GM23338 (cell line): ENCODE measurements around the gene ITGB2. TPM values are rescaled to one million over a fixed set of nuclear protein-coding genes. Genes with fewer than 3 reads are reported as not detected.

Experiments used
- ATAC-seq: fragments of 200-7000 bp; cut with Tn5 transposase; 3 replicates; pipeline ENCODE4 v1.9.1; 2020
- DNase-seq: peaks from one replicate; pipeline ENCODE4 v3.0.0-alpha.2; 2015; ENCODE audit warnings: low spot score
- H2AFZ ChIP-seq: fragments of 200-600 bp; sonication (generic); 2 replicates; pipeline ENCODE4 v1.8.0; 2016; ENCODE audit warnings: antibody characterized with exemption, mild to moderate bottlenecking, moderate library complexity
- H3F3A ChIP-seq: fragments of 200-600 bp; sonication (generic); replicated peaks from 2 replicates; pipeline ENCODE4 v1.8.0; 2017; ENCODE audit warnings: antibody characterized with exemption, mixed run types, low read depth
- H3K27ac ChIP-seq: fragments of 200-600 bp; sonication (generic); 2 replicates; pipeline ENCODE4 v1.6.1; 2016; ENCODE audit warnings: low read depth
- H3K27me3 ChIP-seq: fragments of 200-600 bp; sonication (generic); 2 replicates; pipeline ENCODE4 v1.8.0; 2016; ENCODE audit warnings: mild to moderate bottlenecking, mixed run types, moderate library complexity; ENCODE audit not compliant: insufficient read depth
- H3K36me3 ChIP-seq: fragments of 200-600 bp; sonication (generic); 2 replicates; pipeline ENCODE4 v1.8.0; 2016; ENCODE audit warnings: mild to moderate bottlenecking; ENCODE audit not compliant: insufficient read depth
- H3K4me1 ChIP-seq: fragments of 200-600 bp; sonication (generic); 2 replicates; pipeline ENCODE4 v1.8.0; 2016; ENCODE audit warnings: mild to moderate bottlenecking, moderate library complexity; ENCODE audit not compliant: insufficient read depth
- H3K4me2 ChIP-seq: fragments of 200-600 bp; sonication (generic); 2 replicates; pipeline ENCODE4 v1.7.1; 2017; ENCODE audit warnings: mixed run types
- H3K4me3 ChIP-seq: fragments of 200-600 bp; sonication (generic); 2 replicates; pipeline ENCODE4 v1.6.1; 2016; ENCODE audit warnings: mixed run types
- H3K79me2 ChIP-seq: fragments of 200-600 bp; sonication (generic); replicated peaks from 2 replicates; pipeline ENCODE4 v1.8.0; 2017; ENCODE audit warnings: mild to moderate bottlenecking; ENCODE audit not compliant: insufficient read depth
- H3K9me2 ChIP-seq: fragments of 200-600 bp; sonication (generic); 2 replicates; pipeline ENCODE4 v1.8.0; 2017; ENCODE audit not compliant: insufficient read depth
- H4K20me1 ChIP-seq: fragments of 200-600 bp; sonication (generic); replicated peaks from 2 replicates; pipeline ENCODE4 v1.8.0; 2017; ENCODE audit warnings: mild to moderate bottlenecking; ENCODE audit not compliant: insufficient read depth
- H3K27ac Mint-ChIP-seq: 2 replicates; pipeline ENCODE4 v1.8.0; 2020; ENCODE audit warnings: inconsistent platforms, mild to moderate bottlenecking, moderate library complexity, mixed read lengths
- H3K27me3 Mint-ChIP-seq: 3 replicates; pipeline ENCODE4 v1.8.0; 2022; ENCODE audit warnings: low read depth, mild to moderate bottlenecking, moderate library complexity, mixed read lengths, inconsistent platforms; ENCODE audit not compliant: insufficient read depth, poor library complexity
- H3K36me3 Mint-ChIP-seq: 3 replicates; pipeline ENCODE4 v1.8.0; 2021; ENCODE audit warnings: low read depth, mild to moderate bottlenecking, inconsistent platforms, moderate library complexity, mixed read lengths
- H3K4me1 Mint-ChIP-seq: 3 replicates; pipeline ENCODE4 v1.8.0; 2020; ENCODE audit warnings: mild to moderate bottlenecking, inconsistent platforms, mixed read lengths
- H3K4me3 Mint-ChIP-seq: 3 replicates; pipeline ENCODE4 v1.8.0; 2021; ENCODE audit warnings: moderate library complexity, mild to moderate bottlenecking, inconsistent platforms, mixed read lengths
- H3K9me3 Mint-ChIP-seq: 3 replicates; pipeline ENCODE4 v1.8.0; 2020; ENCODE audit warnings: moderate library complexity, mild to moderate bottlenecking, inconsistent platforms, mixed read lengths
- CREB1 ChIP-seq: fragments of 250-450 bp; sonication (Bioruptor Pico); IDR thresholded peaks from 2 replicates; pipeline ENCODE4 v1.5.0; 2020; ENCODE audit warnings: low read depth, mild to moderate bottlenecking, moderate library complexity
- EZH2 ChIP-seq: fragments of 200-600 bp; sonication (generic); IDR thresholded peaks from one replicate; pipeline ENCODE4 v1.8.0; 2017; ENCODE audit warnings: antibody characterized with exemption, mild to moderate bottlenecking, low read depth; ENCODE audit not compliant: unreplicated experiment
- NANOG ChIP-seq: IDR thresholded peaks from 2 replicates; pipeline ENCODE4 v1.6.1; 2016; ENCODE audit warnings: antibody characterized with exemption, borderline replicate concordance
- POLR2AphosphoS5 ChIP-seq: IDR thresholded peaks from 2 replicates; pipeline ENCODE4 v1.6.1; 2016; ENCODE audit warnings: antibody characterized with exemption, low read depth
- STAT1 ChIP-seq: IDR thresholded peaks from one replicate; pipeline ENCODE4 v1.6.1; 2016; ENCODE audit warnings: antibody characterized with exemption; ENCODE audit not compliant: unreplicated experiment
- ZNF331 ChIP-seq: fragments of 250-450 bp; sonication (Bioruptor Pico); IDR thresholded peaks from 2 replicates; pipeline ENCODE4 v1.5.0; 2020; ENCODE audit warnings: low read depth, mild to moderate bottlenecking, moderate library complexity
- polyA plus RNA-seq: library from polyadenylated mRNA; unstranded; fragments of >200 nt; fragmentation: Nextera tagmentation; extraction: Ambion mirVana; gene quantifications from 2 replicates; pipeline ENCODE4 v1.2.1, GENCODE V29; 2016
- total RNA-seq: library from RNA; depleted of rRNA; stranded (reverse); fragments of >200 nt; shearing (Covaris generic); gene quantifications from 2 replicates; pipeline ENCODE4 v1.2.3, GENCODE V29; 2014
- TF ChIP-seq, protein P1 (sequence below), 2 experiments: fragments of 200-600 bp in 1 of 2; sonication (generic) in 1 of 2; conservative IDR thresholded peaks; 2 replicates each; pipeline versions ENCODE4 v1.5.1 to v1.6.1; 2016 to 2017; ENCODE audit warnings: antibody characterized with exemption in 2 of 2, low read depth in 2 of 2, mild to moderate bottlenecking in 2 of 2, moderate library complexity in 1 of 2

ITGB2 gene
- total and polyA plus RNA-seq, 2 experiments from 2014 or later, result 0.44 to 0.63 TPM

DNA sequence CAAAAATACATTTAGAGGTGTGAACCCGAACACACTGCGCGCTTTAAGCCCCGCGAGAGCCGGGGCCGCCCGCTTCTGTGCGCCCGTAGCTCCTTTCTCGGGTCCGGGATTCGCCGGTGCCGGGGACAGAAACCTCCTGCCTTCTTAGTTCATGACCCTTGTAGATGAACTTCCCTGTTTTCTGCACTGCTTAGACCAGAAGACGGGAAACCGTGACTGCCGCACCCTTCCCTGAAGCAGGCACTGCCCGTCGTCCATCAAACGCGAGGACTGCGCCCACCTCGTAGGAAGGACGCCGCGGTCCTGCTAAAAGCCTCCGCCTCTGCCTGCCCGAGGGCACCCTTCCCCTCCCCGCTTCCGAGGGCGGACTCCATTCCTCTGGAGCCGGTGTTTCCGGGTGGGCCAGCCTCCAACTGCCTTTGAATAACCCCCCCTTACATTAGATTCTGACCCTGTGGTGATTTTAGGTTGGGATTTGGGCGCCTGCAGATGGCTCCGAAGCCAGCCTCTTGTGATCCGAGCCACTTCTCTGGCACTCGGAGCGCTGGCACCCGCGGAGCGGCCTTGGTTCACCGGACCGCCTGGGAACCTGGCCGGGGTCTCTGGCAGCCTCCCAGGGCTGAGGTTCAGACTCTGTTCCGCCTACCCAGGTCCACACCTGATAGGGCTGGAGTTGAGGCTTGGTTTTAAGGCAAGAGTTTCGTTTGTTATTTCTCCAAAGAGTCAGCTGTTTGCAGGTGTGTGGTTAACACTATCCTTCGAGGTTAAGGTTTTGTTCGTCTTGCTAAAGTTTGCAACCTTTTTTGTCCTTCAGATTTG, 46.0 kb downstream of the ITGB2 start:
- Mint-ChIP-seq H3K27me3 (peaks cover 28% of the 10 kb centered on the region), H3K4me1 (peaks cover 26% of the 10 kb centered on the region), H3K36me3 (peaks cover 4% of the 10 kb centered on the region; the same call in 1 of the 3 replicates), H3K27ac (no peak overlapping the region), H3K9me3 (no peaks in the 10 kb centered on the region), H3K4me3 (peak overlapping the region; percentile 82)
- Histone ChIP-seq H3K4me1 (peaks cover 24% of the 10 kb centered on the region), H3K4me2 (peak overlapping the region; percentile 96), H4K20me1 (peaks cover 34% of the 10 kb centered on the region), H3K9me2 (no peaks in the 10 kb centered on the region), H3K36me3 (no peaks in the 10 kb centered on the region), H3K4me3 (peak overlapping the region; percentile 92), H3K27ac (no peak overlapping the region), H3F3A (peaks cover 4% of the 10 kb centered on the region; the same call in 1 of the 2 replicates), H2AFZ (peak overlapping the region; percentile 96), H3K79me2 (peaks cover 33% of the 10 kb centered on the region), H3K27me3 (peaks cover 27% of the 10 kb centered on the region)
- TF ChIP-seq STAT1 (no peak), POLR2AphosphoS5 (peak; percentile 33; the same call in 1 of the 2 replicates), EZH2 (peak; percentile 56)
- peak; percentile 35 for ATAC-seq
- DNase-seq, result peak; percentile 63

DNA sequence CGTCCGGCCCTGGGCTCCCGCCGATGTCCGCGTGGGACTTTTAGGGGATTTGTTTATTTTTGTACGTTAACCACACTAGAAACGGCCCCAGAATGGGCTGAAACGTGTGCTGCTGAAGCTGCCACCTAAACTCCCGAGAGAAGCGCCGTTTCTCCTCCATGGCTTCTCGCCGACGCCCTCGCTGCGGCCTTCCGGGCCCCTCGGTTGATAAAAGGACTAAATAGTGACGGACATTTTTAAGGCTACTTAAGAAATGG, 46.5 kb downstream of the ITGB2 start:
- Histone ChIP-seq H3K4me3 (peak overlapping the region; percentile 92), H3K36me3 (no peaks in the 10 kb centered on the region), H3K79me2 (peaks cover 38% of the 10 kb centered on the region), H3F3A (peaks cover 4% of the 10 kb centered on the region; the same call in 1 of the 2 replicates), H3K27ac (no peak overlapping the region), H3K4me2 (peak overlapping the region; percentile 96), H3K4me1 (peaks cover 24% of the 10 kb centered on the region), H3K27me3 (peaks cover 27% of the 10 kb centered on the region), H4K20me1 (peaks cover 38% of the 10 kb centered on the region), H3K9me2 (no peaks in the 10 kb centered on the region), H2AFZ (peak overlapping the region; percentile 96)
- H3K27me3 Mint-ChIP-seq, result peaks cover 28% of the 10 kb centered on the region
- ATAC-seq, result peak; percentile 4; the same call in 2 of the 3 replicates
- DNase-seq, result no peak
- no peaks in the 10 kb centered on the region for H3K9me3 Mint-ChIP-seq
- TF ChIP-seq EZH2 (peak; percentile 33), NANOG (no peak), CREB1 (CRISPR knock-in tag) (no peak), ZNF331 (no peak), POLR2AphosphoS5 (no peak)
- TF ChIP-seq, protein P1, sequence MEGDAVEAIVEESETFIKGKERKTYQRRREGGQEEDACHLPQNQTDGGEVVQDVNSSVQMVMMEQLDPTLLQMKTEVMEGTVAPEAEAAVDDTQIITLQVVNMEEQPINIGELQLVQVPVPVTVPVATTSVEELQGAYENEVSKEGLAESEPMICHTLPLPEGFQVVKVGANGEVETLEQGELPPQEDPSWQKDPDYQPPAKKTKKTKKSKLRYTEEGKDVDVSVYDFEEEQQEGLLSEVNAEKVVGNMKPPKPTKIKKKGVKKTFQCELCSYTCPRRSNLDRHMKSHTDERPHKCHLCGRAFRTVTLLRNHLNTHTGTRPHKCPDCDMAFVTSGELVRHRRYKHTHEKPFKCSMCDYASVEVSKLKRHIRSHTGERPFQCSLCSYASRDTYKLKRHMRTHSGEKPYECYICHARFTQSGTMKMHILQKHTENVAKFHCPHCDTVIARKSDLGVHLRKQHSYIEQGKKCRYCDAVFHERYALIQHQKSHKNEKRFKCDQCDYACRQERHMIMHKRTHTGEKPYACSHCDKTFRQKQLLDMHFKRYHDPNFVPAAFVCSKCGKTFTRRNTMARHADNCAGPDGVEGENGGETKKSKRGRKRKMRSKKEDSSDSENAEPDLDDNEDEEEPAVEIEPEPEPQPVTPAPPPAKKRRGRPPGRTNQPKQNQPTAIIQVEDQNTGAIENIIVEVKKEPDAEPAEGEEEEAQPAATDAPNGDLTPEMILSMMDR (conservative IDR thresholded peaks at IDR 0.05; ENCODE audit: low read depth in 2 of 2), result no peak
- peaks cover 27% of the 10 kb centered on the region for H3K4me1 Mint-ChIP-seq
- peaks cover 4% of the 10 kb centered on the region; the same call in 1 of the 3 replicates for H3K36me3 Mint-ChIP-seq
- H3K4me3 Mint-ChIP-seq, result peak overlapping the region; percentile 82
- H3K27ac Mint-ChIP-seq, result no peak overlapping the region
